Measurements from ENCODE around the gene ARCN1.

The ARCN1 gene

GRCh38 chr11:118606157-118606843 lies 34.1 kb downstream of the ARCN1 start:
- TF ChIP-seq CTCF (conservative IDR thresholded peaks at IDR 0.05; ENCODE audit: low read length), result no peak
- DNase-seq (ENCODE audit: low read depth), result no peak
- H3K4me3 ChIP-seq (ENCODE audit: low read length), result no peak overlapping the region

- no peak overlapping the region for H3K4me3 ChIP-seq (ENCODE audit: low read length)
- no peak for DNase-seq (ENCODE audit: low read depth)
- no peak for TF ChIP-seq CTCF (conservative IDR thresholded peaks at IDR 0.05; ENCODE audit: low read length)
Measured at GRCh38 chr11:118606844-118607228, 34.6 kb downstream of the ARCN1 start.

DNA sequence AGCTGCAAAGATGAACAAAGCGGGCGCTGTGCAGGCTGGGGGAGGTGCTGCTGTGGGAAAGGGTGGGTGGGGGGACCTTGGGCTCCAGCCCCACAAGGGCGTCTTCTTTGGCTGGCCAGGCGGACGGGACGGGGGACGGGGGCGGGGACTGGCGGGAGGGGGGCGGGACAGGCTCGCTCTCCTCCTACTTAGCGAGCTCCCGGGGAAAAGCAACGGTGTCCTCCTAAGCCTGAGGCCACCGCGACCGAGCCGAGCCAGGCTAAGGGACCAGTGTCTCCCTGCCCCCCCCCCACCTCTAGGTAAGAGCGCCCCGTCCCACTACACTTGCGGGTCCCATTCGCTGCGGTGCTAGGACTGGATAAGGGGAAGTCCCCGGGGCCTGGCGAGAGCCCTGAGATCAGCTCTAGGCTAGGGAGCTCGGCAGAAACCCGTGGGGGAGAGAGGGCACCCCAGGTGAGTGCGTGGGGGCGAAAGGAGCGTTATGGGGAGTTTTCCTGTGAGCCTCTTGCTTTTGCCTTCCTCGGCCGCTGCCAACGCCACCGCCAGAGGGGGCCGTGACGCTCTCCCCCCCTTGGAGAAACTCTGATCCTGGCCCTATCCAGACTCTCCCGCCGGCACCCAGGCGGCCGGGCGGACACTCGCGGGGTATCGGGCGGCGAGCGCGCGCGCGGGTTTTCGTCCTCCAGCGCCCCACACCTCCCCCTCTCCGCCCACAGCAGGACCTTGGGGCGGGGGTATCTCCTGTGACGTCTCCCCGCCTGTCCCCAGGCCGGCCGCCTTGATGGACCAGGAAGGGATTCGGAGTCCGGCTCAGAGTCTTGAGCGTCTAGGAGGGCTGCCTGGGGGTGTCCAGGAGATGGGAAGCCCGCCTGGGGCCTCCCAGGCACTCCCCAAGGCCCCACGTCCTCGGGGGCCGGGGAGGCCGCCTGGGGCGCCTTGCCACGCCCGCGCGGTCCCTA lies 35.5 kb downstream of the ARCN1 start, which contains the start of gene PHLDB1:
Gene PHLDB1, plus strand, starts transcription at position 215 of the 959 bp plus-strand sequence. CDS start 6,222 bp downstream, outside the sequence.
- peak; percentile 76 for DNase-seq (ENCODE audit: low read depth)
- H3K4me3 ChIP-seq (ENCODE audit: low read length), result peak within 1 kb of the TSS; percentile 72
- TF ChIP-seq CTCF (conservative IDR thresholded peaks at IDR 0.05; ENCODE audit: low read length), result peak; percentile 59

- peak overlapping the region; percentile 72 for H3K4me3 ChIP-seq (ENCODE audit: low read length)
- peak; percentile 91 for DNase-seq (ENCODE audit: low read depth)
- no peak for TF ChIP-seq CTCF (conservative IDR thresholded peaks at IDR 0.05; ENCODE audit: low read length)
Measured at GRCh38 chr11:118608360-118609227, 36.4 kb downstream of the ARCN1 start.

DNA sequence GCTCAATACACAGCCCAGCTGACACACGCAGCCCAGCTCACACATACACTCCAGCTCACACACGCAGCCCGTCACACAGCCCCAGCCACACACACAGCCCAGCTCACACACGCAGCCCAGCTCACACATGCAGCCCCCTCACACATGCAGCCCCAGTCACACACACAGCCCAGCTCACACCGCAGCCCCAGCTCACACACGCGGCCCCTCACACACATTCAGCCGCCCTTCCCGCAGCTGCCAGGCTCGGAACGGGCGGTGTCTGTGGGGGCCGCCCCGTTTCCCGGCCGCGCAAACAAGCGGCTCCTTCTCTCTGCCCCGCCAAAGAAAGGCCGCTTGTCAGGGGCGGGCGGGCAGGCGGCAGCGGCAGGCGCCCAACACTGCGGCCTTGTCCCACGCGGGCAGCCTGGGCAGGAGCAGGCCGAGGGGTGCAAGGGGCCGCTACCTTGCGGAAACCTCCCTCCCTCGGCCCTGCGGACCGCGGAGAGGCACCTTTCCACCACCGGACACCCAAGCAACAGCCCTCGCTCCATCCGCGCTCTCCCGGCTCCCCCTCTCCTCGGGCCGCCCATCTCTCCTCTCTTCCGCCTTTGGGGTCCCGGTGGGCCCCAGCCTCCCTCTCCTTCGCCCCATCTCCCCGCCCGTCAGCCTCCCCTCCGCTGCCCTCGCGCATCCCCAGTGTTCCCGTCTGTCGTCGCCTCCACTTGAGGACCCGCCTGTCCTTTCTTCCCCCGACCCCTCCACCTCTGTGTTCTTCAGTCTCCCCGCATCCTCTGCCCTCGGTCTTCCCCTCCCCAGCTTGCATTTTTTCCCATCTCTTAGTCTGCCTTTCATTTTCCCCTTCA lies 37.4 kb downstream of the ARCN1 start:
- H3K4me3 ChIP-seq (ENCODE audit: low read length), result peak overlapping the region; percentile 72
- TF ChIP-seq CTCF (conservative IDR thresholded peaks at IDR 0.05; ENCODE audit: low read length), result no peak
- DNase-seq (ENCODE audit: low read depth), result peak; percentile 40

- no peak for TF ChIP-seq CTCF (conservative IDR thresholded peaks at IDR 0.05; ENCODE audit: low read length)
- no peak for DNase-seq (ENCODE audit: low read depth)
- peak overlapping the region; percentile 72 for H3K4me3 ChIP-seq (ENCODE audit: low read length)
Measured at GRCh38 chr11:118610225-118610772, 38.1 kb downstream of the ARCN1 start.

Data from AG10803 (cell line).